Memory B cell (primary cell): ENCODE results near the gene USP5.

Experiments used
- ATAC-seq: fragments of 150-1000 bp; cut with Tn5 transposase; 2 replicates; pipeline ENCODE4 v1.10.0; 2021; ENCODE audit warnings: low read depth, mild to moderate bottlenecking, moderate library complexity
- DNase-seq, 2 donors: peaks; one replicate each; pipeline ENCODE4 v3.0.0; 2022; ENCODE audit warnings: low spot score in 2 of 2
- H3K27ac Mint-ChIP-seq: one replicate; pipeline ENCODE4 v1.8.0; 2022; ENCODE audit warnings: mild to moderate bottlenecking, moderate library complexity, mixed read lengths
- H3K27me3 Mint-ChIP-seq: one replicate; pipeline ENCODE4 v1.8.0; 2022; ENCODE audit warnings: mixed read lengths
- H3K36me3 Mint-ChIP-seq: one replicate; pipeline ENCODE4 v1.8.0; 2022; ENCODE audit warnings: mild to moderate bottlenecking, mixed read lengths
- H3K4me1 Mint-ChIP-seq: one replicate; pipeline ENCODE4 v1.8.0; 2022; ENCODE audit warnings: mixed read lengths
- H3K4me3 Mint-ChIP-seq: one replicate; pipeline ENCODE4 v1.8.0; 2022; ENCODE audit warnings: mild to moderate bottlenecking, moderate library complexity, mixed read lengths
- H3K9me3 Mint-ChIP-seq: one replicate; pipeline ENCODE4 v1.8.0; 2022; ENCODE audit warnings: mixed read lengths

Gene USP5

DNA sequence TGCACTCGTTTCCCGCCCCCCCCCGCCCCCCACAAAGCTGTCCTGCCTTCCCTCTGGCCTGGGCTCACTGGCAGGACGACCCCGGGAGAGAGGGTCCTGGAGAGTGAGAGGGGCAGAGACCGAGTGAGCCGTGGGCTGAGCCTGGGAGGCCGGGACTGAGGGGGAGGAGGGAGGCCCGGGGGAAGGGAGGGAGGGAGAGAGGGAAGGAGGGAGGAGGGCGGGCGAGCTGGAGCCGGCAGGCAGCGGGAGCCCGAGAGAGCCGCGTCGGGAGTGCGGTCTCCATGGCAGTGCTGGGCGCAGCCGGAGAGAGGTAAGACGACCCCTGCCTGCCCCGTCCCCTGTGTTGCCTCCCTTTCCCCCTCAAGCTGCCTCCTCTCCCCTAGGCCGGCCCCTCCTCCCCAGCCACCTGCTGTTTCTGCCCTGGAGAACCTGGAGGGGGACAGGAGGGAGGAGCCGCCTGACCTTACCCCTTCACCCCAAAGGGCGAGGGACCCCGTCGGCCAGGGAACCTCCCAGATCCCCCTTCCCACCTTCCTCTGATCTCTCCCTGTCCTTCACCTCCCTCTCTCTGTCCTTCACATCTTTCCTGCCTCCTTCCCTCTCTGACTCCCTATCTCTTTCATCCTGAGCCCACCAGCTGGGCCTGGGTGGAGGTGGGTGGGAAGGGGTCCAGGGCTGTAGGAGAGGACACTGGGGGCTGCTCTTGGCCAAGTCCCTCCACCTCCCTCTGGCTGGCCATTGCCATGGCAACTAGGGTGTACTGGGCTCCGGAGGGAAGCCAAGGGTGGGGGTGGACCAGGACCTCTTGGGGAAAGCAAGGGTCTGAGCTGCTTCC, 30.1 kb upstream of the USP5 start, which contains the start of gene GPR162:
Gene GPR162 (plus strand): TSS at position 231 of the 835 bp plus-strand sequence. CDS start 2,078 bp downstream, outside the sequence.
- Mint-ChIP-seq H3K36me3 (no peaks in the 10 kb centered on the region), H3K27ac (no peak within 1 kb of the TSS), H3K4me1 (peaks cover 24% of the 10 kb centered on the region), H3K9me3 (no peaks in the 10 kb centered on the region), H3K4me3 (peak within 1 kb of the TSS; percentile 47), H3K27me3 (peaks cover 43% of the 10 kb centered on the region)
- no peak for DNase-seq
- ATAC-seq: no peak

- H3K4me3 Mint-ChIP-seq: peak overlapping the region; percentile 47
- peaks cover 47% of the 10 kb centered on the region for H3K27me3 Mint-ChIP-seq
- H3K27ac Mint-ChIP-seq: no peak overlapping the region
- H3K36me3 Mint-ChIP-seq: no peaks in the 10 kb centered on the region
- DNase-seq (no peak), ATAC-seq (no peak)
- peaks cover 28% of the 10 kb centered on the region for H3K4me1 Mint-ChIP-seq
- no peaks in the 10 kb centered on the region for H3K9me3 Mint-ChIP-seq
Observed at GRCh38 chr12:6822426-6823135, 29.4 kb upstream of the USP5 start.

DNA sequence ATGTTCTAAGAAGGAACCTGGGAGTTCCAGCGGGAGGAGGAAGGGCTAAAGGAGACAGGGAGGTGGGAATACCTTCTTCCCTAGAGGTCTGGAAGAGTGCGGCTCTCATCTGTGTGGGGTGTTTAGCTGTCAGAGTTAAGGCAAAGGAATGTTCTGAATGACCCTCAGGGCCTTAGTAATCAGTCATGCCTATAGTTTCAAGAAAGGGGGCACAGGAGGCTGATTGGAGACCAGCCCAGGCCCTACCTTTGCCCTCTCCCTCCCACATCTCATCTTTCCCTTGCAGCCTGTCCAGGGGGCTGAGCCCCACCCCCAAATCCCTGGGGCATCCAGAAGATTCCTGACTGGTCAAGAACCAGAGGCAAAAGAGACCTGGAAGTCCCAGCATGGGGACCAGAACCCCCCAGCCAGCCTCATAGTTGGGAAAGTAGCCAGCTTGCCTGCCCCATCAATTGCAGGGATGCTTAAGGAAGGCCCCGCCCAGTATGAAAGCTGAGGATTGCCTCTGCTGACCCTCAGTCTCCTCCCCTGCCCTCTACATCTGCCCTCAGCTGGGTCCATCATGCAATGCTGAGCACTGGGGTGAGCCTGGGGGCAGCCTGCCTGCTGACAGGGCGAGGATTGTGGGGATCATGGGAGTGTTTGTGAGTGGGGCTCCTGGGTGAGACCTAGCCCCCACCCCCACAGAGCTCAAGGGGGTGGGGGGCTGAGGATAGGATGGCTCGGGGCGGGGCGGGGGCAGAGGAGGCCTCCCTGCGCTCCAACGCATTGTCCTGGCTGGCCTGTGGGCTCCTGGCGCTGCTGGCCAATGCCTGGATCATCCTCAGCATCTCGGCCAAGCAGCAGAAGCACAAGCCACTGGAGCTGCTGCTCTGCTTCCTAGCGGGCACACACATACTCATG, 28.5 kb upstream of the USP5 start:
- Mint-ChIP-seq H3K27ac (no peak overlapping the region), H3K27me3 (peaks cover 47% of the 10 kb centered on the region), H3K4me1 (peaks cover 29% of the 10 kb centered on the region), H3K9me3 (no peaks in the 10 kb centered on the region), H3K36me3 (no peaks in the 10 kb centered on the region), H3K4me3 (no peak overlapping the region)
- ATAC-seq (no peak), DNase-seq (no peak)

DNA sequence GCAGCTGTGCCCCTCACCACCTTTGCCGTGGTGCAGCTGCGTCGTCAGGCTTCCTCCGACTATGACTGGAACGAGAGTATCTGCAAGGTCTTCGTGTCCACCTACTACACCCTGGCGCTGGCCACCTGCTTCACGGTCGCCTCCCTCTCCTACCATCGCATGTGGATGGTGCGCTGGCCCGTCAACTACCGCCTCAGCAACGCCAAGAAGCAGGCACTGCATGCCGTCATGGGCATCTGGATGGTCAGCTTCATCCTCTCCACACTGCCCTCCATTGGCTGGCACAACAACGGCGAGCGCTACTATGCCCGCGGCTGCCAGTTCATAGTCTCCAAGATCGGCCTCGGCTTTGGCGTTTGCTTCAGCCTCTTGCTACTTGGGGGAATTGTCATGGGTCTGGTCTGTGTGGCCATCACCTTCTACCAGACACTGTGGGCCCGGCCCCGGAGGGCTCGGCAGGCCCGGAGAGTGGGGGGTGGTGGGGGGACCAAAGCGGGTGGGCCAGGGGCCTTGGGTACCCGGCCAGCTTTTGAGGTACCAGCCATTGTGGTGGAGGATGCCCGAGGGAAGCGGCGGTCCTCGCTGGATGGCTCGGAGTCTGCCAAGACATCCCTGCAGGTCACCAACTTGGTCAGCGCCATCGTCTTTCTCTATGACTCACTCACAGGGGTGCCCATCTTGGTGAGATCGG, 27.7 kb upstream of the USP5 start:
- Mint-ChIP-seq H3K9me3 (no peaks in the 10 kb centered on the region), H3K27ac (no peak overlapping the region)

GRCh38 chr12:6824901-6825381, 27.0 kb upstream of the USP5 start:
- ATAC-seq (no peak), DNase-seq (no peak)
- no peaks in the 10 kb centered on the region for H3K36me3 Mint-ChIP-seq
- H3K4me3 Mint-ChIP-seq: no peak overlapping the region
- H3K27ac Mint-ChIP-seq: no peak overlapping the region
- H3K27me3 Mint-ChIP-seq: peaks cover 55% of the 10 kb centered on the region
- peaks cover 37% of the 10 kb centered on the region for H3K4me1 Mint-ChIP-seq
- H3K9me3 Mint-ChIP-seq: no peaks in the 10 kb centered on the region

More for the DNA sequence above, 27.7 kb upstream of the USP5 start:
- DNase-seq (no peak), ATAC-seq (no peak)
- peaks cover 34% of the 10 kb centered on the region for H3K4me1 Mint-ChIP-seq
- H3K4me3 Mint-ChIP-seq: no peak overlapping the region
- no peaks in the 10 kb centered on the region for H3K36me3 Mint-ChIP-seq
- H3K27me3 Mint-ChIP-seq: peaks cover 52% of the 10 kb centered on the region

DNA sequence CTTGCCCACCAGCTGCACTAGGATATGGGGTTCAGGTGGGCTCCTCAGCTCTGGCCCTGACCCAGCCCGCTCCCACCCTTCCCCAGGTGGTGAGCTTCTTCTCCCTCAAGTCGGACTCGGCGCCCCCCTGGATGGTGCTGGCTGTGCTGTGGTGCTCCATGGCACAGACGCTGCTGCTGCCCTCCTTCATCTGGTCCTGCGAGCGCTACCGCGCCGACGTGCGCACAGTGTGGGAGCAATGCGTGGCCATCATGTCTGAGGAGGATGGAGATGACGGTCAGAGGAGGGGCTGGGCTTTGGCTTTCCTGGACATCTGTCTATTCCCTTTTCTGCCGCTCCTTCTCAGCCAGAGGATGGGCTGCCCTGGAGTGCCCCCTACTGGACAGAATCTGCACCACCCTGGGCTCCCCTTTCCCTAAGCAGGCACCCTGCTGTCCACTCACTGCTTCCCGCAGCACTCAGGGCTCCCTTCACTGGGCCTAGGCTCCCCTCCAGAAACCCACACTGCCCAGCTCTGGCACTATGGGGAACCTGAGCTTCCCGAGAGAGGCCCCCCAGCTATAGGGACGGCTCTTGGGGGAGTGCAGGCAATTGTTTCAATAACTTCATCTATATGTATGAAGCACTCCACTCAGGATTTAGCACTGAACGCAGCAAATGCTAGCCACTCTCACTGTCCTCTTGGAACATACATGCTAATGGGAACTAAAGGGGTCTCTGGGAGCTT, 26.4 kb upstream of the USP5 start:
- Mint-ChIP-seq H3K4me3 (no peak overlapping the region), H3K9me3 (no peaks in the 10 kb centered on the region), H3K4me1 (peaks cover 37% of the 10 kb centered on the region), H3K27me3 (peaks cover 58% of the 10 kb centered on the region), H3K36me3 (no peaks in the 10 kb centered on the region), H3K27ac (no peak overlapping the region)
- ATAC-seq (peak; percentile 57), DNase-seq (peak; percentile 73 to 82)

DNA sequence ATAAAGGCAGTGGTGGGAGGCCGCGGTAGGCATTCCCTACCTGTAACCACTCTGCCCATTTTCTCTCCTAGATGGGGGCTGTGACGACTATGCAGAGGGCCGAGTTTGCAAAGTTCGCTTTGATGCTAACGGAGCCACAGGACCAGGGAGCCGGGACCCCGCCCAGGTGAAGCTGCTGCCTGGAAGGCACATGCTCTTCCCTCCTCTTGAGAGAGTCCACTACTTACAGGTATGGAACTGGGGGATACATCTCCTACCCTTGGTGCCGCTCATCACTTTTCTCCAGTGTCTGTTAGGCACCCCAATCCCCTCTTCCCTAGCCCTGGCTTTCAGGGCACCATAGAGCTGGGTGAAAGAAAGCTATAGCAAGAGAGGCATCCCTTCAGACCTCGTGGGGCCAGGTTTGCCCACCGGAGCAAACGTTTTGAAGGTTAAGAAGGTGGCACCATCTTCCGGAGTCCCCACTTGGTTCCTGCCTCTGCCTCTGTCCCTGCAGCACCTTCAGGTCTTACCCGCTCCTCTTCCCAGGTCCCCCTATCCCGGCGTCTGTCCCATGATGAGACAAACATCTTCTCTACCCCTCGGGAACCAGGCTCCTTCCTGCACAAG, 25.7 kb upstream of the USP5 start:
- H3K27ac Mint-ChIP-seq: no peak overlapping the region
- ATAC-seq: no peak
- H3K36me3 Mint-ChIP-seq: no peaks in the 10 kb centered on the region
- H3K4me1 Mint-ChIP-seq: peaks cover 34% of the 10 kb centered on the region
- H3K9me3 Mint-ChIP-seq: no peaks in the 10 kb centered on the region
- H3K4me3 Mint-ChIP-seq: no peak overlapping the region
- no peak for DNase-seq
- H3K27me3 Mint-ChIP-seq: peaks cover 57% of the 10 kb centered on the region

DNA sequence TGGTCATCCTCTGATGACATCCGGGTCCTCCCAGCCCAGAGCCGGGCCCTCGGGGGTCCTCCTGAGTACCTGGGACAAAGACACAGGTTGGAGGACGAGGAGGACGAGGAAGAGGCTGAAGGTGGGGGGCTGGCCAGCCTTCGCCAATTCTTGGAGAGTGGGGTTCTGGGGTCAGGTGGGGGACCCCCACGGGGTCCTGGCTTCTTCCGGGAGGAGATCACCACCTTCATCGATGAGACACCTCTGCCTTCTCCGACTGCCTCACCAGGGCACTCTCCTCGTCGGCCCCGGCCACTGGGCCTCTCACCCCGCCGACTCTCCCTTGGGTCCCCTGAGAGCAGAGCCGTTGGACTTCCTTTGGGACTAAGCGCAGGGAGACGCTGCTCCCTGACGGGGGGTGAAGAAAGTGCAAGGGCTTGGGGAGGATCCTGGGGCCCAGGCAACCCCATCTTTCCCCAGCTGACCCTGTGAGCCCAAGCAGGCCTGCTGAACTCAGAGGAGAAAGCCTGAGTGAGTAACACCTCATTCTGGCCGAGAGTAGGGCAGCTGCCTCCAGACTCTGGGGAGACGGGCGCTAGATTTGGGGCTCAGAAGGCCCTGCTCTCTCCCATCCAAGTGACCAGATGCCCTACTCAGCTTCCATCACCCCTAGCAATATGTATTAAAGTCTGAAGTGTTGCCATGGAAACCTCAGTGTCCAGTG, 25.1 kb upstream of the USP5 start:
- no peaks in the 10 kb centered on the region for H3K9me3 Mint-ChIP-seq
- H3K27ac Mint-ChIP-seq: no peak overlapping the region
- peaks cover 31% of the 10 kb centered on the region for H3K4me1 Mint-ChIP-seq
- no peaks in the 10 kb centered on the region for H3K36me3 Mint-ChIP-seq
- DNase-seq (no peak), ATAC-seq (no peak)
- peaks cover 58% of the 10 kb centered on the region for H3K27me3 Mint-ChIP-seq
- peak overlapping the region; percentile 66 for H3K4me3 Mint-ChIP-seq

DNA sequence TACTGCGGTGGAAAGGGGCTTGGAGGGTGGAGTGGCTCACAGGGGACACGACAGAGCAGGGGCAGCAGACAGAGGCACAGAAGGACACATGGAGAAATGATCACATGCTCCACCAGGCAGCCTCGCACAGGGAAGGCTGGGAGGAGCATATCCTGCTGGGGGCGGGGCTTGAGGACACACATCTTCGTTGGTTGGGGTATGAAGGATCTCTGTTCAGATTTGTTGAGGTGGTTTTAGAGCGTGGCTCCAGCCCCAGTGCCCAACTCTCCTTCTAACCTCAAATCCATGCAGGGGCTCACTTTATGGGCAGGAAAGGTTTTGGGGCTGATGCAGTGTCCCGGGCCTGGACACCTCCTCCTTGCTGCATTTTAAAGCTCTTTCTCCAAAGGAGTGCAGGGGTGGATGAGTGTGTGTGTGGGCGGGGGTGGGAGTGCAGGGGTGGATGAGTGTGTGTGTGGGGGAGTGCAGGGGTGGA, 24.5 kb upstream of the USP5 start:
- Mint-ChIP-seq H3K36me3 (no peaks in the 10 kb centered on the region), H3K27ac (no peak overlapping the region), H3K4me1 (peaks cover 29% of the 10 kb centered on the region), H3K4me3 (peak overlapping the region; percentile 66), H3K9me3 (no peaks in the 10 kb centered on the region), H3K27me3 (peaks cover 52% of the 10 kb centered on the region)
- DNase-seq (no peak), ATAC-seq (no peak)

GRCh38 chr12:6827982-6828780, 23.8 kb upstream of the USP5 start, which contains the start of gene P3H3:
Gene P3H3 (plus strand): TSS chr12:6828407. CDS start chr12:6828441, 34 bp downstream.
- Mint-ChIP-seq H3K36me3 (no peaks in the 10 kb centered on the region), H3K27ac (peak within 1 kb of the TSS; percentile 54), H3K4me1 (peaks cover 29% of the 10 kb centered on the region), H3K9me3 (no peaks in the 10 kb centered on the region), H3K4me3 (peak within 1 kb of the TSS; percentile 85), H3K27me3 (peaks cover 47% of the 10 kb centered on the region)
- ATAC-seq (peak; percentile 44), DNase-seq (peak in 1 of 2 donors; percentile 53)

GRCh38 chr12:6828781-6829535, 23.0 kb upstream of the USP5 start:
- DNase-seq (no peak), ATAC-seq (peak; percentile 65)
- Mint-ChIP-seq H3K4me1 (peaks cover 29% of the 10 kb centered on the region), H3K9me3 (no peaks in the 10 kb centered on the region), H3K27me3 (peaks cover 45% of the 10 kb centered on the region), H3K27ac (peak overlapping the region; percentile 54), H3K36me3 (no peaks in the 10 kb centered on the region), H3K4me3 (peak overlapping the region; percentile 85)
